Tibial artery (tissue), 4 donors: ENCODE measurements around the gene NEDD4.
"Not testable (repeated sequence)": the region's sequence is repeated elsewhere in the genome, so short reads cannot be mapped to it uniquely, and the experiment has no call there.

Experiments used
- DNase-seq, 2 donors: peaks; one replicate each; pipeline ENCODE4 v3.0.0-alpha.2; 2019
- H3K27ac ChIP-seq, 2 donors: fragments of 200-600 bp; sonication (generic) in 1 of 2; 1 replicate in 1 of 2; 2 replicates in 1 of 2; pipeline ENCODE4 v1.5.1; 2018 to 2019; ENCODE audit warnings: mild to moderate bottlenecking in 1 of 2
- H3K27me3 ChIP-seq, 2 donors: fragments of 200-600 bp; sonication (generic) in 1 of 2; one replicate each; pipeline versions ENCODE4 v1.5.1 to v1.6.0; 2016 to 2019
- H3K36me3 ChIP-seq, 3 donors: fragments of 200-600 bp; sonication (generic) in 2 of 3; one replicate each; pipeline ENCODE4 v1.5.1; 2016 to 2019; ENCODE audit warnings: mild to moderate bottlenecking in 2 of 3
- H3K4me1 ChIP-seq, 4 donors: fragments of 200-600 bp; sonication (generic) in 2 of 4; 1 replicate in 3 of 4; 2 replicates in 1 of 4; pipeline ENCODE4 v1.5.1; 2016 to 2019
- H3K4me3 ChIP-seq, 2 donors: fragments of 200-600 bp; sonication (generic) in 1 of 2; 1 replicate in 1 of 2; 2 replicates in 1 of 2; pipeline ENCODE4 v1.5.1; 2018 to 2019; ENCODE audit warnings: mild to moderate bottlenecking in 2 of 2
- H3K9me3 ChIP-seq, 3 donors: fragments of 200-600 bp; sonication (generic) in 1 of 3; one replicate each; pipeline ENCODE4 v1.5.1; 2016 to 2019
- intact Hi-C: fragments of 100-400 bp; cut with DNase I; formaldehyde crosslinking; loops from one replicate; pipeline ENCODE4 v1.15.0; 2023; ENCODE audit warnings: low total_unique reads
- TF ChIP-seq, protein P1 (sequence below), 2 experiments: fragments of 200-600 bp in 1 of 2; fragments of 450-650 bp in 1 of 2; IDR thresholded peaks; one replicate each; pipeline ENCODE4 v1.5.1; 2017 to 2019; ENCODE audit warnings: antibody characterized with exemption in 2 of 2, mild to moderate bottlenecking in 1 of 2, moderate library complexity in 1 of 2

The NEDD4 gene

DNA sequence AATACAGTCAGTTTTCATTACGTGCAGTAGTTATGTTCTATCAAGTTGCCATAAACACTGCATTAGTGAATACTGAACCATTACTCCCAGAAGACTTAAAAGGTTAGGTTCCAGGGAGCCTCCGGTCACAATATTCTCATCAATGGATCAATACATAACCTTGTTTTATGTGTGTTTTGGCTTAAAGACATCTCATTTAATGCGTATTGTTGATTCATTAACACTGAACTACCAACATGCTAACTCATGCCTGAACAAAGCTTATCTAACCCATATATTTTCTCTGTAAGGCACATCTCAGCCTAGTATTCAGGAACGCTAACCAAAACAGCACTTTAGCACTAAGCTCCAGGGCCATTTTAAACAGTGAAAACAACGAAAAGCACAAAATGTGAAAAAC lies 24.1 kb upstream of the NEDD4 start:
- TF ChIP-seq, protein P1, sequence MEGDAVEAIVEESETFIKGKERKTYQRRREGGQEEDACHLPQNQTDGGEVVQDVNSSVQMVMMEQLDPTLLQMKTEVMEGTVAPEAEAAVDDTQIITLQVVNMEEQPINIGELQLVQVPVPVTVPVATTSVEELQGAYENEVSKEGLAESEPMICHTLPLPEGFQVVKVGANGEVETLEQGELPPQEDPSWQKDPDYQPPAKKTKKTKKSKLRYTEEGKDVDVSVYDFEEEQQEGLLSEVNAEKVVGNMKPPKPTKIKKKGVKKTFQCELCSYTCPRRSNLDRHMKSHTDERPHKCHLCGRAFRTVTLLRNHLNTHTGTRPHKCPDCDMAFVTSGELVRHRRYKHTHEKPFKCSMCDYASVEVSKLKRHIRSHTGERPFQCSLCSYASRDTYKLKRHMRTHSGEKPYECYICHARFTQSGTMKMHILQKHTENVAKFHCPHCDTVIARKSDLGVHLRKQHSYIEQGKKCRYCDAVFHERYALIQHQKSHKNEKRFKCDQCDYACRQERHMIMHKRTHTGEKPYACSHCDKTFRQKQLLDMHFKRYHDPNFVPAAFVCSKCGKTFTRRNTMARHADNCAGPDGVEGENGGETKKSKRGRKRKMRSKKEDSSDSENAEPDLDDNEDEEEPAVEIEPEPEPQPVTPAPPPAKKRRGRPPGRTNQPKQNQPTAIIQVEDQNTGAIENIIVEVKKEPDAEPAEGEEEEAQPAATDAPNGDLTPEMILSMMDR (IDR thresholded peaks at IDR 0.05) = no peak
- Histone ChIP-seq H3K27ac (no peak overlapping the region), H3K27me3 (no peaks in the 10 kb centered on the region), H3K4me1 (no peaks in the 10 kb centered on the region), H3K36me3 (no peaks in the 10 kb centered on the region), H3K9me3 (no peaks in the 10 kb centered on the region), H3K4me3 (no peak overlapping the region)
- intact Hi-C loops = no loop called here
- DNase-seq = no peak

DNA sequence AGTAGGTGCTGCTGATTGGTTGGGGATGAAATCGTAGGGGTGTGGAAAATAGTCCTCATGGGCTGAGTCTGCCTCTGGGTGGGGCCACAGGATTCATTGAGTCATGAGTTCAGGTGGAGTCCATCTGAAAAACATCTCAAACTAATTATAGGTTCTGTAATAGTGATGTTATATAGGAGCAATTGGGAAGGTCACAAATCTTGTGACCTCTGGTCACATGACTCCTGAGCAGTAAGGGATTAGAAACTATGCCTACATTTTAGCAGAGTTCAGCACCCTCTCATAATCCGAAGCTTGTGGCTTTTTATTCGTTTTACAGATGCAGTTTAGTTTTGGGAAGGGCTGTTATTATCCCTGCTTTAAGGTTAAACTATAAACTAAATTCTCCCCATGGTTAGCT lies 22.9 kb upstream of the NEDD4 start:
- Histone ChIP-seq H3K9me3 (no peaks in the 10 kb centered on the region), H3K27ac (no peak overlapping the region), H3K4me1 (no peaks in the 10 kb centered on the region), H3K27me3 (no peaks in the 10 kb centered on the region), H3K4me3 (no peak overlapping the region), H3K36me3 (no peaks in the 10 kb centered on the region)
- TF ChIP-seq, protein P1 (IDR thresholded peaks at IDR 0.05) = no peak
- no peak for DNase-seq
- intact Hi-C loops = no loop called here

DNA sequence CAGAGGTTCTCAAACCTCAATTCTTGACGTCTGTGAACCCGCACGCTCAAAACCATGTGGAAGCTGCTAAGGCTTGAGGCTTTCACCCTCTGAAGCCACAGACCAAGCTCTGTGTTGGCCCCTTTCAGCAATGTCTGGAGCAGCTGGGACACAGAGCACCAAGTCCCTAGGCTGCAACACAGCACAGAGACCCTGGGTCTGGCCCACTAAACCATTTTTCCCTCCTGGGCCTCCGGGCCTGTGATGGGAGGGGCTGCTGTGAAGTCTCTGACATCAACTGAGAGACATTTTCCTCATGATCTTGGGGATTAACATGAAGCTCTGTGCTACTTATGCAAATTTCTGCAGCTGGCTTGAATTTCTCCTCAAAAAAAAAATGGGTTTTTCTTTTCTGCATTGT lies 21.3 kb upstream of the NEDD4 start:
- H3K4me3 ChIP-seq = no peak overlapping the region
- intact Hi-C loops = no loop called here
- H3K9me3 ChIP-seq = no peaks in the 10 kb centered on the region
- no peak for DNase-seq
- H3K4me1 ChIP-seq = no peaks in the 10 kb centered on the region
- no peaks in the 10 kb centered on the region for H3K27me3 ChIP-seq
- TF ChIP-seq, protein P1 (IDR thresholded peaks at IDR 0.05) = no peak
- H3K27ac ChIP-seq = no peak overlapping the region
- H3K36me3 ChIP-seq = no peaks in the 10 kb centered on the region

GRCh38 chr15:56007053-56007452 lies 13.6 kb upstream of the NEDD4 start:
- Histone ChIP-seq H3K27ac (peak overlapping the region; percentile 38 to 50), H3K4me3 (peak overlapping the region; percentile 39 to 43)
- H3K36me3 ChIP-seq, H3K27me3 ChIP-seq, DNase-seq, intact Hi-C loops, H3K4me1 ChIP-seq, H3K9me3 ChIP-seq: not testable (repeated sequence)

DNA sequence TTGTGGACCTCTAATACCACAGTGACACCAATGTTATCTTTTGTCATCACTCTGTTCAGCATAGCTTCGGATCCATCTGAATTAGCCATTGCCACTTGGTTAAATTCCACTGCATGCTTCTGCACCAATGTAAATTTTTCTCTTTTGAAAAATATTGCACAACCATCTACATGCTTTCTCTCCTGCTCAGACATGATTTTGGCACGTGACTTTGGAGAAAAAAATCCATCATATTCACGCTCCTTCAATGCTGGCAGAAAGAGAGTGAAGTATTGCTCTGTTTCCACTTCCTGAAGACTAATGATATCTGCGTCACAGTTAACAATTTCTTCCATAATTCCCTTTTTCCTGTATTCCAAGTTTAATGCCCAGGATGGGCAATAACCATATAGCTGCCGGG lies 13.0 kb upstream of the NEDD4 start:
- H3K9me3 ChIP-seq, H3K36me3 ChIP-seq, H3K4me1 ChIP-seq, intact Hi-C loops, H3K27me3 ChIP-seq, DNase-seq: not testable (repeated sequence)
- peak overlapping the region; percentile 39 to 43 for H3K4me3 ChIP-seq
- peak overlapping the region; percentile 38 to 50 for H3K27ac ChIP-seq

GRCh38 chr15:56004281-56004680 lies 10.9 kb upstream of the NEDD4 start:
- H3K9me3 ChIP-seq, H3K4me1 ChIP-seq, H3K4me3 ChIP-seq, H3K36me3 ChIP-seq, DNase-seq, H3K27me3 ChIP-seq, H3K27ac ChIP-seq, intact Hi-C loops: not testable (repeated sequence)

DNA sequence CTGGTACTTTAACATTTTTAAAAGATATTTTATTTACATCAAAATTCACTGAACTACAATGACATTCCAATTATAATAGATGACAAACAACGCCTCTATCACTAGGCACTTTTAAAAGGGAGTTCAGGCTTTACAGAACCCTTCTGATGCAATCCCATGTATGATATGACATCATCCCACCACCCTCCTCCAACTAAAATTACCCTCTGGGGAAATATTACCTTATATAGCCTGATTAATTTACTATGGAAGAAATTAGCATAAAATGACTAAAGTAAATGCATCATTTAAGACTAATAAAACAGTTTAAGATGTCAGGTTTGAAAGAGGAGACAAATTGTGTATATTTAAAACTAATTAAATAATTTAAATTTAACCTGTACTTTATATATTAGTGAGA lies 10.4 kb upstream of the NEDD4 start:
- not testable (repeated sequence) for H3K36me3 ChIP-seq, DNase-seq

GRCh38 chr15:56003277-56003676 lies 9.9 kb upstream of the NEDD4 start:
- H3K4me1 ChIP-seq, H3K27ac ChIP-seq, H3K4me3 ChIP-seq, intact Hi-C loops, H3K36me3 ChIP-seq, H3K9me3 ChIP-seq, DNase-seq, H3K27me3 ChIP-seq: not testable (repeated sequence)

More for the DNA sequence above, 10.4 kb upstream of the NEDD4 start:
- H3K27ac ChIP-seq, H3K4me1 ChIP-seq, intact Hi-C loops, H3K4me3 ChIP-seq, H3K9me3 ChIP-seq, H3K27me3 ChIP-seq: not testable (repeated sequence)
